Thyroid gland (tissue), 4 donors: ENCODE data around the gene BHLHA15. TPM values are rescaled to one million over a fixed set of nuclear protein-coding genes. Genes with fewer than 3 reads are reported as not detected.

Experiments used
- DNase-seq, 2 donors: peaks; one replicate each; pipeline ENCODE4 v3.0.0-alpha.2; 2019
- H3K27ac ChIP-seq, 3 donors: fragments of 200-600 bp; sonication (generic); 1 replicate in 2 of 3; 2 replicates in 1 of 3; pipeline ENCODE4 v1.5.1; 2016 to 2019; ENCODE audit warnings: mild to moderate bottlenecking in 1 of 3, moderate library complexity in 1 of 3
- H3K27me3 ChIP-seq: fragments of 200-600 bp; sonication (generic); one replicate; pipeline ENCODE4 v1.5.1; 2019
- H3K36me3 ChIP-seq, 2 donors: fragments of 200-600 bp; sonication (generic); one replicate each; pipeline ENCODE4 v1.5.1; 2016 to 2019
- H3K4me1 ChIP-seq, 2 donors: fragments of 200-600 bp; sonication (generic); one replicate each; pipeline ENCODE4 v1.5.1; 2017 to 2019
- H3K4me3 ChIP-seq, 3 donors: fragments of 200-600 bp; sonication (generic); replicated peaks in 1 of 3; 1 replicate in 2 of 3; 2 replicates in 1 of 3; pipeline ENCODE4 v1.5.1; 2016; ENCODE audit warnings: mild to moderate bottlenecking in 1 of 3
- H3K9me3 ChIP-seq: fragments of 200-600 bp; sonication (generic); one replicate; pipeline ENCODE4 v1.5.1; 2017
- CTCF ChIP-seq, 6 experiments: fragments of 200-600 bp in 3 of 6; fragments of 450-650 bp in 3 of 6; sonication (generic) in 3 of 6; IDR thresholded peaks; one replicate each; pipeline ENCODE4 v1.5.1; 2016 to 2019; ENCODE audit warnings: antibody characterized with exemption in 6 of 6, mild to moderate bottlenecking in 2 of 6, inconsistent platforms in 1 of 6, moderate library complexity in 1 of 6
- POLR2A ChIP-seq, 2 donors: fragments of 450-650 bp; IDR thresholded peaks; one replicate each; pipeline ENCODE4 v1.6.1; 2017; ENCODE audit warnings: antibody characterized with exemption in 2 of 2, mild to moderate bottlenecking in 2 of 2, moderate library complexity in 1 of 2
- WGBS, 2 donors: methylation state at CpG; one replicate each; pipeline ENCODE4 v1.1.5; 2017; 5-methylcytosine and 5-hydroxymethylcytosine counted together
- intact Hi-C: fragments of 100-400 bp; cut with DNase I; formaldehyde crosslinking; loops from one replicate; pipeline ENCODE4 v1.15.1; 2023
- total RNA-seq, 4 donors: library from RNA; depleted of rRNA; stranded (reverse); fragments of >200 nt; gene quantifications; one replicate each; pipeline ENCODE4 v1.2.3, GENCODE V29; 2016

Gene BHLHA15
- total RNA-seq, result 1 to 10 TPM in 3 of 4 donors, not detected in 1; 1.2 to 8.7 (median 1.9) TPM

- H3K27ac ChIP-seq, result no peak within 1 kb of the TSS
- H3K4me1 ChIP-seq, result peaks cover 3% of the 10 kb centered on the region in 2 donors
- intact Hi-C loops, result no loop called here
- peak within 1 kb of the TSS in 1 of 3 donors; percentile 28 for H3K4me3 ChIP-seq
- DNase-seq, result peak; percentile 51 to 59
- no CpG with 5 or more reads among the region's 45 CpGs for WGBS, 2 donors
- no peak for TF ChIP-seq CTCF (IDR thresholded peaks at IDR 0.05)
- no peak for TF ChIP-seq POLR2A (IDR thresholded peaks at IDR 0.05)
- no peaks in the 10 kb centered on the region for H3K9me3 ChIP-seq
- H3K36me3 ChIP-seq, result peaks cover 5 to 6% of the 10 kb centered on the region in 2 donors
- no peaks in the 10 kb centered on the region for H3K27me3 ChIP-seq
Observed at GRCh38 chr7:98211221-98211675, at the start of gene BHLHA15. Gene BHLHA15, plus strand, starts transcription at chr7:98211439. Its CDS starts 871 bp downstream, at chr7:98212310.

DNA sequence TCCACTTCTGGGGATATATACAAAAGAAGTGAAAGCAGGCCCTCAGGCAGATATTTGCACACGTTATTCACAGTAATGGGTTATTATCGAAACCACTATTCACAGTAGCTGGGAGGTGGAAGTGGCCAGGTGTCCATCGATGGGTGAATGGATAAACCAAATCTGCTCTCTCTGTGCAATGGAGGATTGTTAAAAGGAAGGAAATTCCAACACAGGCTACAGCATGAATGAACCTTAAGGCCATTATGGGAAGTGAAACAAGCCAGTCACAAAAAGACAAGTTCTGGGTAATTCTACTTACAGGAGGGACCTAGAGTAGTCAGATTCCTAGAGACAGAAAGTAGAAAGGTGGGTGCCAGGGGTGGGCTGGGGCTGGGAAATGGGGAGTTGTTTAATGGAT, 48.5 kb upstream of the BHLHA15 start:
- TF ChIP-seq POLR2A (IDR thresholded peaks at IDR 0.05) (no peak), CTCF (IDR thresholded peaks at IDR 0.05) (no peak)
- H3K36me3 ChIP-seq, result no peaks in the 10 kb centered on the region
- intact Hi-C loops, result no loop called here

DNA sequence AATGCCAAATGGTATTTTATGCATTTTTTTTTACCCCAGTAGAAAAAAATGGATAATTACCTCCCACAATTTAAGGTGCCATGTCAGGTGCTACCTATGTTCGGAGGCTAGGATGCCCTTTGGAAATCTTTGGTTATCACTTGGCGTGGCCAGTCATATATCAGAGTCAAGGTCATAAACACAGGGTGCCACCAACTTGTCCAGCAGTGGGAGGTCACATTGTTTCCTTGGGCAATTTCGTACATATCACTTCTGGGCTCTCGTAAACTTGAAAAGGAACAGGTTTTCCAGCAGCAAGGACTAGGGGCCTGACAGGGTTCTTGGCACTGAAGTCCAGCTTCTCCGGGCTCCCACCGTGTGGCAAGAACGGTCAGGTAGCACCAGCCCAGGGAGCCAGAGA, 48.0 kb upstream of the BHLHA15 start:
- no peaks in the 10 kb centered on the region for H3K27me3 ChIP-seq
- no peaks in the 10 kb centered on the region for H3K4me1 ChIP-seq
- H3K9me3 ChIP-seq, result no peaks in the 10 kb centered on the region
- no peak overlapping the region for H3K4me3 ChIP-seq
- H3K27ac ChIP-seq, result no peak overlapping the region
- DNase-seq, result no peak
- TF ChIP-seq POLR2A (IDR thresholded peaks at IDR 0.05) (no peak), CTCF (IDR thresholded peaks at IDR 0.05) (no peak)
- WGBS, 2 donors, result 75 to 85% methylated on average over 4 to 7 of the region's 7 CpGs
- intact Hi-C loops, result no loop called here
- no peaks in the 10 kb centered on the region for H3K36me3 ChIP-seq

More for the DNA sequence above, 48.5 kb upstream of the BHLHA15 start:
- no peak for DNase-seq
- no peaks in the 10 kb centered on the region for H3K9me3 ChIP-seq
- H3K4me1 ChIP-seq, result no peaks in the 10 kb centered on the region
- H3K4me3 ChIP-seq, result no peak overlapping the region
- H3K27ac ChIP-seq, result no peak overlapping the region
- 94 to 95% methylated on average over 3 of the region's 3 CpGs for WGBS, 2 donors
- H3K27me3 ChIP-seq, result no peaks in the 10 kb centered on the region

DNA sequence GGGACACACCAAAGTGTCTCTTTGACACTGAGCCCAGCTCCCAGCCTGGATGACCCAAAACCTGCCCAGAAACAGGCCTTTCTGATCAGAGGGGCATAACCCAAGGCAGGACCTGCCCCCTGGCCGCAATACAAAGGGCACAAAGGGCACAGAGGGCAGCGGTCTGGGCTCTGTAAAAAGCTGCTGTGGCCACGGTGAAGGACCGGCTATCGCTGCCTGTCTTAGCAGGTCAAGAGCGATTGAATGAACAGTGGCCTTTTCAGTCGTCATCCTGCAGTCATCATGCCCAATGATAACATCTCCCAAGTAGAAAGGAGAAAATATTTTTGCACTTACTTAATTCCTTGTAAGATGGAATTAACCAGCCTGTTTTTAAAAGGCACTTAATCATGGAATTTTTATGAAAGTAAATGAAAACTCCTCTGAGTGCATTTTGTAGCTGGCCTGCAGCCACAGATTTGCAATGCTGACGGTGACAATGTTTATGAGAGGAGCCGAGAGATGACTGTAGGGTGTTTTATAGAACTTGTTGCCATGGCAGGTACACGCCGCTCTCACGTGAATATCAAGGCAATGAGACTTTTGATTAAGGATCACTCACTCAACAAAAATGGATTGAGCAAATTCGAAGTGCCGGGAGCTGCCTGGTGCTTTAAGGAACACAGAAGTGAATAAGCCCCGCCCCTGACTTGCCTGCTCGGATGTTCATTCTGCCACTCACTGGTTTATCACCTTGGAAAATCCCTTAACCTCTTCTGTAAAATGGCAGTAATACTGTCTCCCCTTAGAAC, 47.3 kb upstream of the BHLHA15 start:
- intact Hi-C loops, result no loop called here
- Histone ChIP-seq H3K4me1 (no peaks in the 10 kb centered on the region), H3K4me3 (no peak overlapping the region), H3K9me3 (no peaks in the 10 kb centered on the region), H3K36me3 (no peaks in the 10 kb centered on the region), H3K27me3 (no peaks in the 10 kb centered on the region), H3K27ac (no peak overlapping the region)
- no peak for DNase-seq
- 84 to 85% methylated on average over 16 of the region's 16 CpGs for WGBS, 2 donors
- TF ChIP-seq POLR2A (IDR thresholded peaks at IDR 0.05) (no peak), CTCF (IDR thresholded peaks at IDR 0.05) (no peak)
